Activated T-cell treated with anti-CD3 and anti-CD28 coated beads, Interleukin-2, amount 50 U/mL, for 72 hours (primary cell): ENCODE results near the gene EPB41L2. TPM values are rescaled to one million over a fixed set of nuclear protein-coding genes. Genes with fewer than 3 reads are reported as not detected.

Experiments
- ATAC-seq, 2 donors: fragments of 150-1000 bp; cut with Tn5 transposase; replicated peaks in 1 of 2; 2 replicates each; pipeline ENCODE4 v1.10.0; 2021; ENCODE audit warnings: moderate library complexity in 2 of 2, mild to moderate bottlenecking in 1 of 2
- DNase-seq, 2 donors: peaks; one replicate each; pipeline ENCODE4 v3.0.0; 2021 to 2022; ENCODE audit warnings: mixed read lengths in 1 of 2
- H3K27ac Mint-ChIP-seq: one replicate; pipeline ENCODE4 v1.8.0; 2022; ENCODE audit warnings: mild to moderate bottlenecking, moderate library complexity, mixed read lengths
- H3K27me3 Mint-ChIP-seq: one replicate; pipeline ENCODE4 v1.8.0; 2022; ENCODE audit warnings: low read depth, mixed read lengths
- H3K36me3 Mint-ChIP-seq, 2 donors: one replicate each; pipeline ENCODE4 v1.8.0; 2022; ENCODE audit warnings: mixed read lengths in 2 of 2, mild to moderate bottlenecking in 1 of 2; ENCODE audit not compliant: insufficient read depth in 2 of 2
- H3K4me1 Mint-ChIP-seq: one replicate; pipeline ENCODE4 v1.8.0; 2022; ENCODE audit warnings: low read depth, mixed read lengths
- H3K4me3 Mint-ChIP-seq, 2 donors: one replicate each; pipeline ENCODE4 v1.8.0; 2022; ENCODE audit warnings: mild to moderate bottlenecking in 2 of 2, mixed read lengths in 2 of 2, moderate library complexity in 2 of 2
- H3K9me3 Mint-ChIP-seq, 2 donors: one replicate each; pipeline ENCODE4 v1.8.0; 2022; ENCODE audit warnings: mixed read lengths in 2 of 2
- total RNA-seq, 2 donors: library from RNA; stranded (reverse); gene quantifications; one replicate each; pipeline ENCODE4 v1.2.3, GENCODE V29; 2022

EPB41L2 gene
- total RNA-seq, 2 donors from 2014 or later, result 17.5 to 27.4 TPM

DNA sequence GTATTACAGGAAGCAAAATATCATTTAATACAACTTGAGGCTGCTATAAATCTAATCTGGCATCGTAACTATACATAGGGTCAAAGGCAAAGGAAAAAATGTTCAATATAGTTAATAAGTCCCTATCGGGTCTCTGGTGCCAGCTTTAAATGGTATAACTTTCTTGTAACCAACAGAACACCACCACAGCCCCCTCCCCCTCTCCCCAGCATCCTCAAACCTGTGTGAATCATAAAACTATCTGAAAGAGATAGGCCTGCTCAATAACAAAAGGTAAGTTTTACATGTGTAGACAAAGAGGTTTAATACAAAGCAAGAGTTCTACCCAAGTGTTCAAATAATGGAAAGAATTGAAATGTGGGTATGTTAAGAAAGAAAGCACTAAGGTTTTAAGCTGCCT lies 223.7 kb downstream of the EPB41L2 start:
- no peaks in the 10 kb centered on the region for H3K9me3 Mint-ChIP-seq
- DNase-seq (no peak), ATAC-seq (no peak)
- H3K4me3 Mint-ChIP-seq, result no peak overlapping the region
- H3K36me3 Mint-ChIP-seq, result no peaks in the 10 kb centered on the region
- no peak overlapping the region for H3K27ac Mint-ChIP-seq
- H3K4me1 Mint-ChIP-seq, result no peaks in the 10 kb centered on the region
- no peaks in the 10 kb centered on the region for H3K27me3 Mint-ChIP-seq

DNA sequence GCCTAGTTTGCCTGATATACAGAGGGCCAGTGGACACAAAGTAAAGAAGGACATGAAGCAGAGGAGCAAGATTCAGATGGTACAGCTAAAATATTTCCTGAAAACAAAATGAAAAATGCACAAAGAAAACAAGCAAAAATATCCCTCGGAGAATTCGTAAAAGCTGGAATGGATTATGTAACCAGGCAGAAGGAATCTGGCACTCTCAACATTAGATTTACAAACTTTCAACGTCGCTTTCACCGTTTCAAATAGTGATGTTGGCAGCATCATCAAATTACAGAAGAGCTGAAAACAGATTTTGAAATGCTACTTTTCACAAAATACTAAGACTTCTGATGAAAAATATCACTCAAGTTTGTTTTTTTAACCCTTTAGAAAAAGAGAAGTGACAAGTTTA lies 224.1 kb downstream of the EPB41L2 start:
- no peak overlapping the region for H3K4me3 Mint-ChIP-seq
- no peaks in the 10 kb centered on the region for H3K27me3 Mint-ChIP-seq
- no peaks in the 10 kb centered on the region for H3K9me3 Mint-ChIP-seq
- H3K36me3 Mint-ChIP-seq, result no peaks in the 10 kb centered on the region
- H3K27ac Mint-ChIP-seq, result no peak overlapping the region
- no peaks in the 10 kb centered on the region for H3K4me1 Mint-ChIP-seq
- no peak for DNase-seq
- ATAC-seq, result no peak

DNA sequence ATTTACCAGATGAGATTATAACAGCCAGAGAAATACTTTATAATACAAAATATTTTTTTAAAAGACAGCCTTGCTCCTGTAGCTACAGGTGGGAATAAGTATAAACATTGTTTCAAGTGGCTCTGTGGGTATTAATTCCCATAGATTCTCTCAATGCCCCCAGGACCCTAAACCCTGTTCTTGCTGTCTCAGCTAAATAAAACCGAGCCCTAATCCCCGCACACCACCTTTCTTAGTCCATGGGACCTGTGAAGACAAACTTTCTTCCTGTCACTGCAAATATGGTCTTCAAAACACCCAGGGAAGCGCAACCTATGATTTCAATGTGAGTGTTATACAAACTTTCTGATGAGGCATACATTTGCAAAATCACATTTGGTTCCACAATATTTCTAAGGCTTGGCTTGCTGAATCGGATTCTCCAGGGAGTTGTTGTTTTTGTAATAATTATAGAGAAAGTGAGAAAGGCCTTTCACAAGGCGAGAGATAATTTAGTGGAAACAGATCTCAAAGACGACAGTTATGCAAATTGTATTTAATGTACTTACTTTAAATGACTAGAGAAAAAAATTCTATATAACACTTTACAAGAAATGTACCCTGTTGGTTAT lies 224.7 kb downstream of the EPB41L2 start:
- Mint-ChIP-seq H3K9me3 (no peaks in the 10 kb centered on the region), H3K4me1 (no peaks in the 10 kb centered on the region), H3K27me3 (no peaks in the 10 kb centered on the region), H3K36me3 (no peaks in the 10 kb centered on the region), H3K4me3 (no peak overlapping the region), H3K27ac (no peak overlapping the region)
- ATAC-seq (no peak), DNase-seq (no peak)

DNA sequence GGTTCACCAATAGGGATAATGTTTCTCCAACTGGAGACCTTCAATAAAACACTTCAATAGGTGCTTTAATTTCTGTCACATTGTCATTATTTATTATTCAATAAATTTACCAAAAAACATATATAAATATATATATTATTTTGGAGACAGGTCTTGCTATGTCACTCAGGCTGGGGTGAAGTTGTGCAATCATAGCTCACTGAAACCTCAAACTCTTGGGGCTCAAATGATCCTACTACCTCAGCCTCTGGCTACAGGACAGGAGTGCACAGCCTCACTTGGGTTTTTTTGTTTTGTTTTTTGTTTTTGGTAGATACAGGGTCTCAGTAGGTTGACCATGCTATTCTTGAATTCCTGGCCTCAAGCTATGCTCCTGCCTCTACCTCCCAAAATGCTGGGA lies 226.0 kb downstream of the EPB41L2 start:
- H3K27ac Mint-ChIP-seq, result no peak overlapping the region
- H3K27me3 Mint-ChIP-seq, result no peaks in the 10 kb centered on the region
- DNase-seq (no peak), ATAC-seq (no peak)
- H3K4me1 Mint-ChIP-seq, result no peaks in the 10 kb centered on the region
- no peaks in the 10 kb centered on the region for H3K9me3 Mint-ChIP-seq
- no peak overlapping the region for H3K4me3 Mint-ChIP-seq
- H3K36me3 Mint-ChIP-seq, result no peaks in the 10 kb centered on the region

DNA sequence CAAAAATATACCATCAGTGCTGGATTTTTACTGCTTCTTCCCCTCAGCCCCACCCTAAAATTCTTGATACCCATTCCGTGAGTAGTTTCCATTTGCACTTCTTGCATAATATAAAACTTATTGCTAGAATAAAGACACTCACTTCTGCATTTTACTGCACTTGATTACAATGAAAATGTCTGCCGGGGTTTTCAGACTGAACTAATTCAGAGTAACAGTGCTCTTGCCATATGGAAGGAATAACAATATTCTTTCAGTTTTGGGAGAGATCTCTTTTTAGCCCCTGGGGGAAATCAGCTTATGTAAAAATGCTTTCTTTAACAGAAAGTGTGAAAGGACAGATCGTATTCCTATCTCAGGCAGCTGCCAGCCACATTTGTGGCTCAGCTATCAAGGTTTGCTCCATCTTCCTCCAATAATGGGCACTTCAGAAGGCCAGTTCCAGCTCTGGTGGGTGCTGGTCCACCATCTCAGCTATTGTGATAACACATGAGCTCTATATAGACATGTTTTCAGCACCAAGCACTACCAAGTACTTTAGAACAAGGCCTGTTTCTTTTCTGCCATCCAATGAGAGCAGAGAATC lies 226.9 kb downstream of the EPB41L2 start:
- no peaks in the 10 kb centered on the region for H3K9me3 Mint-ChIP-seq
- ATAC-seq (no peak), DNase-seq (no peak)
- H3K27ac Mint-ChIP-seq, result no peak overlapping the region
- H3K4me3 Mint-ChIP-seq, result no peak overlapping the region
- no peaks in the 10 kb centered on the region for H3K27me3 Mint-ChIP-seq
- no peaks in the 10 kb centered on the region for H3K36me3 Mint-ChIP-seq
- no peaks in the 10 kb centered on the region for H3K4me1 Mint-ChIP-seq

DNA sequence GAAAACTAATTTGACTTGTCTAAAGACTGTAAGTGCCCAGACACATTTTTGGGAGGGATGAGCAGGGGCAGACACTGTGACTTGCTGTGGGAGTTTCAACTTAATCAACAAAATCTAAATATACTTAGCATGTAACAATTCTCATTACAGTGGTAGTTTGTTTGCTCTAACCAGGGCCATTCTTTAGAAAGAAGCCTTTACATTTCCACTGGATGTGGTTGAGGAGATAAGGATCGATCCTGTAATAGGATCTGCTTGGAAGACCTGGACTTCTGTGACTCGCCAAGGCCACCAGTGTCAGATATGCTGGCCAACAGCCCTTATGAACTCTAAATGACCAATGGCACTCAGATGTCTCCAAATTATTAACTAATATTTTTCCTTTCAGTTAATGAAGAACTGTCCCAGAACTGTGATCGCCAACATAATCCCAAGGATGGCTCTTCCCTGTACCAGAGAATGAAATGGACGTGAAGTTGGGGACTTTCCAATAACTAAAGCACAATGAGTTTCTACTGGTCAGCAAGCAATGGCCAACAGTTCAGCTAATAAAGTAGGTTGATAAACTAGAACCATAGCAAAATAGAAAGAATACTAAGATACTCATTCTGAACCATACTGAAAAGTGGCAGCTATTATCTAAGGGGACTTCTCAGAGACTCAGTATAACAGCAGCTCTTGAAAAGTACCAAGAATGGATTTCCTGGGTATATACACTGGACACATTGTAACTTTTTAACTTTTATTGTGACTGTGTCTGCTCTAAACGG lies 228.4 kb downstream of the EPB41L2 start:
- Mint-ChIP-seq H3K9me3 (no peaks in the 10 kb centered on the region), H3K36me3 (no peaks in the 10 kb centered on the region), H3K4me3 (no peak overlapping the region), H3K4me1 (no peaks in the 10 kb centered on the region), H3K27me3 (no peaks in the 10 kb centered on the region), H3K27ac (no peak overlapping the region)
- DNase-seq (no peak), ATAC-seq (no peak)

DNA sequence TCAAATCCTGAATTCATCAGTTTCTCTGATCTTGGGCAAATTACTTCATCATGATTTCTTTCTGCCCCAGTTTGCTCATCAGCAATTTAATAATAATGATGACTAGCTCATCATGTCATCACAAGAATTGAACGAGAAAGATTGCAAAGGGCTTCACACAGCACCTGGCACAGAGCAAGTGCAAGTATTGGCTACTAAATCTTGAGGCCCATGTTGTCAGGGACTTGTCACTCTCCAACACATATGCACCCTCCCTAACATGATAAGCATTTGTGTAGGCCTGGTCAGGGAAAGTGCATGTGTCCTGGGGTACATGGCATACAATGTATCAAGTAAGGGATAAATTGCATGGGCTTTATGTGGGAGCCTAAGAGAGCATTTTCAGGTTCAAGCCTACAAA lies 229.5 kb downstream of the EPB41L2 start:
- ATAC-seq (no peak), DNase-seq (no peak)
- Mint-ChIP-seq H3K9me3 (no peaks in the 10 kb centered on the region), H3K4me1 (no peaks in the 10 kb centered on the region), H3K27ac (no peak overlapping the region), H3K36me3 (no peaks in the 10 kb centered on the region), H3K4me3 (no peak overlapping the region), H3K27me3 (no peaks in the 10 kb centered on the region)

DNA sequence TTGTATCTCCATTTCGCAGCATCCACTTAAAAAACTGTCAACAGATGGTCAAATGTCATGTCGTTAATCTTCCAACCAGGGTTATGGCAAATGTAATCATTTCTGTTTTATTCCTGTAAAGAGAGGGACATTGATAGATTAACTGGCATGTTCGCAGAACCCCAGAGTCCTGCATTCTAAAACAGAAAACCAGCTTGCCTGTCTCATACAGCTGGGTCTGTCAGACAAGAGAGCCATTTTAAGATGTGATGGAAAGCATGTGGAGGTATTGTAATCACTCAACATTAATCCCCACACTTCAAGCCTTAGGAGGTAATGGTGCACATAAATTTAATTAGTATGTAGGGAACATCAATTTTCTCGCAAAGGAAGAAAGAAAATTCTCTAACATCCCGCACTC lies 231.4 kb downstream of the EPB41L2 start:
- Mint-ChIP-seq H3K27me3 (no peaks in the 10 kb centered on the region), H3K4me3 (no peak overlapping the region), H3K27ac (no peak overlapping the region), H3K9me3 (no peaks in the 10 kb centered on the region), H3K4me1 (no peaks in the 10 kb centered on the region), H3K36me3 (no peaks in the 10 kb centered on the region)
- no peak for DNase-seq
- no peak for ATAC-seq

DNA sequence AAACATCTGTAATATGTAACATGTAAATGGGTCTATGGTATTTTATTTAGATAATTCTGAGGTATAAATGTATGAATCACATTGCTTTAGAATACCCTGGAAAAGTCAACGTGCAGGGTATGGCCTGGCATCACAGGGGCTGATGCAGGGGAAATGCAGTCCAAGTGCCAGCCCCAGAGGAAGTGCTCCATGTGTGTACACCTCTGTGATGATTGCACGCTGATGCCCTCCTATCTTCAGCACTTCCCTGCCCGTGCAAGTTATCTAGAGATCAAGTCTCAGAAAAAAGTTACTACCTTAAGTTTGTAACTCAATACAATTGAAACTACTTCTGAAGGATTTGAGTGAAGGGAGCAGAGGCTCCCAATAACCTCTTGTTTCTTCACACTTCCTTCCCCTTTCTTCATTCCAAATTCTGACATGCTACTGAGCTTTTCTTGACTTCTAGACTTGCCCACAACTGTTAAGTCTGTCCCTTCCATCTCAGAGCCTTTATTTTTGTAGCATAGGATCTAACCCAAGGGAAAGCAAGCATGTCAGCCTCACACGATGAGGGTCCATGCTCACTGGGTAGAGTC lies 233.6 kb downstream of the EPB41L2 start:
- Mint-ChIP-seq H3K9me3 (no peaks in the 10 kb centered on the region), H3K27ac (no peak overlapping the region), H3K4me1 (peaks cover 9% of the 10 kb centered on the region), H3K36me3 (no peaks in the 10 kb centered on the region), H3K27me3 (no peaks in the 10 kb centered on the region), H3K4me3 (no peak overlapping the region)
- DNase-seq (no peak), ATAC-seq (no peak)

DNA sequence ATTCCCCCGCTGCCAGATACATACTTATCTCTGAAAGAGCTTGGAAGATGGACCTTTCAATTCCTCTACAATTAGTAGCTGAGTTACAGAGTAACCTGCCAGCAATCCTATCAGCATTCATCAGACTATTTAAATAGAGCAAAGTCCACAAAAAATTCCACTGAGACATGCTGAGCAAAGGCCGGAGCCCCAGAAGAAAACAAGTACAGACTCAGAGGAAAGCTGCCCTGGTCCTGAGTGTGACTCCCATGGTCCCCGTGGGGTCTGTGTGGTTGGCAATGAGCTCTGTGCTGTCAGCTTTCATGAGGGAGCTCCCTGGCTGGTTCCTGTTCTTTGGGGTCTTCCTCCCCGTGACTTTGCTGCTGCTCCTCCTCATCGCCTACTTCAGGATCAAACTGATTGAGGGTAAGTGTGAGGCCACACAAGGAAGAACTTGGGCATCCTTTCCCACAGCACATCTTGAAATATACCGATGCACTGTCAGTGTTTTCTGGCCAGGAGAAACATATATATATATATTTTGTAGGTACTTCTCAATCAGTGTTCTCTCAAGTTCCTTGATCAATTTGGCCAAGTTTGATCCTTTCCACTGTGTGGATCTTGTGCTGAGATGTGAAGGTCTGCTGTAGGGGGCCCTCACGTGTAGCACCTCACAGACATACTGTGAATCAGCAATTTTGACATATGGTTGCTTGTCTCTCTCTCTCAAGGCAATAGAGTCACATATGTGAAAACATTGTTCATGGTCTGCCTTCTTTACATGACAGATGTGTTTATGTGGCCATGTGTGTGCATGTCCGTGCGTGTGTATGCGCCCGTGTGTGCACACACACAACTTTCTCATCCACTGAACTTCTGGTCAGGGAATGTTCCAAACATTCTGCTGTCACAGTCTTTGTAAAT lies 235.5 kb downstream of the EPB41L2 start, which contains the start of gene SMLR1:
SMLR1 (plus strand) TSS at position 160 of the 903 bp plus-strand sequence; CDS start at position 168, 8 bp downstream.
- no peak within 1 kb of the TSS for H3K27ac Mint-ChIP-seq
- H3K36me3 Mint-ChIP-seq, result no peaks in the 10 kb centered on the region
- ATAC-seq, result no peak
- no peaks in the 10 kb centered on the region for H3K27me3 Mint-ChIP-seq
- H3K4me3 Mint-ChIP-seq, result no peak within 1 kb of the TSS
- H3K4me1 Mint-ChIP-seq, result peaks cover 9% of the 10 kb centered on the region
- H3K9me3 Mint-ChIP-seq, result no peaks in the 10 kb centered on the region
- no peak for DNase-seq

DNA sequence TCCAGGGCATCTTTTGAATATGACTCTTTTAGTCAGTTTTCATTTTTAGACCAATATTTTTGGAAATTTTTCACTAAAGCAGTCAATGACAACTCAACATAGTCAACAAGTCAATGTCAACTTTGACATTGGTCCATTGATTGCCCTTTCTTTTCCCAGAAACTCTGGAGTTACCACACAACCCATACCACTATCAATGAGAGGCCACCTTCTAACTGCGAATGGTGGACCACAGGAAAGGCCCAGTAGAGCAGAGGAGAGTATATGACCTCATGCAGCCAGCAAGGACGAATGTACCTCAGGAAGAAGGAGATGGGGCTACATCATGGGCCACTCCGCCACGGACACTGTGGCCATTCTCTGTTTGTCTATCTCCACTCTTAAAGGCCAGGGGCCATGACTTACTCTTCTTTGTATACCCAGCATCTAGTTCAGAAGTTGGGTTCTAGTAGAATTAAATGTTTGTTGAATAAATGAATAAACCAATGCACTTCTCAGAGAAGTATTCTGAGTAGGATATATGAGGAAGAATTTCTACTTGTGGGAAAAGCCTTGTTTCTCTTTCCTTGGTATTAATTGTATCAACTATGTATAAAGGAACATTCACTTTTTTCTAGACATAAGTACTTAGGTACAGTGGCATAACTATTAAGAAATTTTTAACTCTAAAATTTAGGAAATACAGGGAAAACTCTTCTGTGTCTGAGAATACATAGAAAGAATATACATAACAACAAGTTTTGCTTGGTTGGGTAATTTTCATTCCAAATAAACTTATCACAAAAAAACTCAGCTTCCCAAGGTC lies 236.4 kb downstream of the EPB41L2 start:
- Mint-ChIP-seq H3K4me3 (no peak overlapping the region), H3K9me3 (no peaks in the 10 kb centered on the region), H3K4me1 (peaks cover 9% of the 10 kb centered on the region), H3K27ac (no peak overlapping the region), H3K27me3 (no peaks in the 10 kb centered on the region), H3K36me3 (no peaks in the 10 kb centered on the region)
- ATAC-seq, result no peak
- DNase-seq, result no peak

DNA sequence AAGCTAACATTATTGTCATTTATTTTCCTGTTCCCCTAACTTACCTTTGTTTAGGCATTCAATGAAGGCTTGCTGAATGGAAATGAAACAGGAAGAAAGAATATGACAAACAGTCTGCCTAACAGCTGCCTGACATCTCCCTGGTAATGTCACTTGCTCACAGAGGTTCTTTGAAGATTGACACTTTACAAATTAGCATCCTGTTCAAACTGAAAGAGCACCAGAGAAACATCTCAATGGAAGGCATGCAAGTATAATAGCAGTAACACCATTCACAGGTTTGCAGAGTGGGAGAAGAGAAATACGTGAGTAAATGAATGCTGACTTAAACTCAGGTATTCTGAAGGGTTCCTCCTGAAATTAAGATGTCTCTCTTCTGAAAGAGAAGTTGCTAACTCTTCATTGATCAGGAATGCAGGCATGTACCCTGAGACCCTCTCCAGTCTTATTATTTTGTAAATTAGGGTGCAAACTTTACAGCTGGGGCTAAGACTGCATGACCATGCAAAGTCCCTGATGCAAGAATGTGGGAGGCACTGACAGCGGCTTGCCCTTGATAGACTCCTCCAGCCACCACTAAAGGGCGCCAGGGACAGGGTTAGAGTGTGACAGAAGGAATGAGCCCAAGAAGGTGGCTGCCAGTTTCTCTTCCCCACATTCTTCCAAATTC lies 237.1 kb downstream of the EPB41L2 start:
- no peaks in the 10 kb centered on the region for H3K9me3 Mint-ChIP-seq
- H3K4me1 Mint-ChIP-seq, result peaks cover 9% of the 10 kb centered on the region
- no peak overlapping the region for H3K4me3 Mint-ChIP-seq
- no peak overlapping the region for H3K27ac Mint-ChIP-seq
- ATAC-seq (no peak), DNase-seq (no peak)
- no peaks in the 10 kb centered on the region for H3K36me3 Mint-ChIP-seq
- no peaks in the 10 kb centered on the region for H3K27me3 Mint-ChIP-seq
